ENCODE measurements around the gene INTS13.

Gene INTS13

GRCh38 chr12:26896913-26897312, 40.9 kb downstream of the INTS13 start:
- no peaks in the 10 kb centered on the region for H3K4me1 ChIP-seq (ENCODE audit: low read length)
- H3K9me3 ChIP-seq (ENCODE audit: insufficient read depth, low read length): no peaks in the 10 kb centered on the region
- no peaks in the 10 kb centered on the region for H3K79me2 ChIP-seq (ENCODE audit: low read length)
- H3K27ac ChIP-seq (ENCODE audit: low read length): no peak overlapping the region
- H4K20me1 ChIP-seq (ENCODE audit: insufficient read depth, low read length): no peaks in the 10 kb centered on the region
- H2AFZ ChIP-seq (ENCODE audit: low read depth, low read length): no peak overlapping the region
- H3K27me3 ChIP-seq (ENCODE audit: low read depth, low read length): no peaks in the 10 kb centered on the region
- no peak overlapping the region for H3K4me2 ChIP-seq (ENCODE audit: low read length)
- peaks cover 19% of the 10 kb centered on the region for H3K36me3 ChIP-seq (replicated peaks; ENCODE audit: low read depth, low read length)
- H3K4me3 ChIP-seq (ENCODE audit: low read length): no peak overlapping the region
- no peak for TF ChIP-seq EZH2phosphoT487 (IDR thresholded peaks at IDR 0.05; ENCODE audit: low read depth)
- no peak for TF ChIP-seq CTCF (IDR thresholded peaks at IDR 0.05; ENCODE audit: low read depth, low read length)
- H3K9ac ChIP-seq (ENCODE audit: low read length): no peak overlapping the region

GRCh38 chr12:26895672-26896071, 42.1 kb downstream of the INTS13 start:
- Histone ChIP-seq H3K79me2 (ENCODE audit: low read length) (no peaks in the 10 kb centered on the region), H3K27me3 (ENCODE audit: low read depth, low read length) (no peaks in the 10 kb centered on the region)

GRCh38 chr12:26891704-26892103, 46.1 kb downstream of the INTS13 start:
- Histone ChIP-seq H4K20me1 (ENCODE audit: insufficient read depth, low read length) (no peaks in the 10 kb centered on the region), H3K4me3 (ENCODE audit: low read length) (no peak overlapping the region), H2AFZ (ENCODE audit: low read depth, low read length) (no peak overlapping the region), H3K27ac (ENCODE audit: low read length) (no peak overlapping the region), H3K9me3 (ENCODE audit: insufficient read depth, low read length) (no peaks in the 10 kb centered on the region), H3K36me3 (replicated peaks; ENCODE audit: low read depth, low read length) (peaks cover 11% of the 10 kb centered on the region), H3K27me3 (ENCODE audit: low read depth, low read length) (no peaks in the 10 kb centered on the region), H3K9ac (ENCODE audit: low read length) (no peak overlapping the region), H3K4me2 (ENCODE audit: low read length) (no peak overlapping the region), H3K79me2 (ENCODE audit: low read length) (no peaks in the 10 kb centered on the region), H3K4me1 (ENCODE audit: low read length) (no peaks in the 10 kb centered on the region)
- TF ChIP-seq CTCF (IDR thresholded peaks at IDR 0.05; ENCODE audit: low read depth, low read length): no peak

More at GRCh38 chr12:26895672-26896071, 42.1 kb downstream of the INTS13 start:
- Histone ChIP-seq H3K36me3 (replicated peaks; ENCODE audit: low read depth, low read length) (peaks cover 21% of the 10 kb centered on the region), H3K27ac (ENCODE audit: low read length) (no peak overlapping the region), H3K4me3 (ENCODE audit: low read length) (no peak overlapping the region), H3K9me3 (ENCODE audit: insufficient read depth, low read length) (no peaks in the 10 kb centered on the region), H2AFZ (ENCODE audit: low read depth, low read length) (no peak overlapping the region), H4K20me1 (ENCODE audit: insufficient read depth, low read length) (no peaks in the 10 kb centered on the region), H3K9ac (ENCODE audit: low read length) (no peak overlapping the region), H3K4me1 (ENCODE audit: low read length) (no peaks in the 10 kb centered on the region), H3K4me2 (ENCODE audit: low read length) (no peak overlapping the region)
- TF ChIP-seq CTCF (IDR thresholded peaks at IDR 0.05; ENCODE audit: low read depth, low read length) (no peak), EZH2phosphoT487 (IDR thresholded peaks at IDR 0.05; ENCODE audit: low read depth) (no peak)

GRCh38 chr12:26890784-26891183, 47.0 kb downstream of the INTS13 start:
- Histone ChIP-seq H3K27ac (ENCODE audit: low read length) (no peak overlapping the region), H3K9ac (ENCODE audit: low read length) (no peak overlapping the region), H4K20me1 (ENCODE audit: insufficient read depth, low read length) (no peaks in the 10 kb centered on the region), H3K4me2 (ENCODE audit: low read length) (no peak overlapping the region), H3K36me3 (replicated peaks; ENCODE audit: low read depth, low read length) (peaks cover 7% of the 10 kb centered on the region), H2AFZ (ENCODE audit: low read depth, low read length) (no peak overlapping the region), H3K79me2 (ENCODE audit: low read length) (no peaks in the 10 kb centered on the region), H3K4me1 (ENCODE audit: low read length) (no peaks in the 10 kb centered on the region), H3K4me3 (ENCODE audit: low read length) (no peak overlapping the region), H3K27me3 (ENCODE audit: low read depth, low read length) (no peaks in the 10 kb centered on the region), H3K9me3 (ENCODE audit: insufficient read depth, low read length) (no peaks in the 10 kb centered on the region)
- TF ChIP-seq EZH2phosphoT487 (IDR thresholded peaks at IDR 0.05; ENCODE audit: low read depth) (no peak), CTCF (IDR thresholded peaks at IDR 0.05; ENCODE audit: low read depth, low read length) (no peak)

Measured in OCI-LY3 (cell line).